H1 (cell line): ENCODE data around the gene ELOVL6. TPM values are rescaled to one million over a fixed set of nuclear protein-coding genes. Genes with fewer than 3 reads are reported as not detected.

Source experiments
- GABPA ChIP-seq: IDR thresholded peaks from 2 replicates; pipeline ENCODE4 v1.6.1; 2011; ENCODE audit warnings: mild to moderate bottlenecking, low read length, moderate library complexity, borderline replicate concordance; ENCODE audit not compliant: insufficient read depth
- KDM1A ChIP-seq: fragments of 200-600, 300-600 bp; sonication (generic); IDR thresholded peaks from 2 replicates; pipeline ENCODE4 v1.7.1; 2016; ENCODE audit warnings: mild to moderate bottlenecking, low read length, borderline replicate concordance
- KDM5A ChIP-seq: fragments of 200-600 bp; IDR thresholded peaks from 2 replicates; pipeline ENCODE4 v1.7.1; 2012; ENCODE audit warnings: mild to moderate bottlenecking, low read length, inconsistent platforms, mixed read lengths
- NANOG ChIP-seq: IDR thresholded peaks from 2 replicates; pipeline ENCODE4 v1.6.1; 2011; ENCODE audit warnings: low read length, low read depth, mild to moderate bottlenecking, inconsistent platforms; ENCODE audit not compliant: insufficient read depth, poor library complexity, severe bottlenecking
- TCF12 ChIP-seq: IDR thresholded peaks from 2 replicates; pipeline ENCODE4 v1.6.1; 2011; ENCODE audit warnings: low read depth, mild to moderate bottlenecking, low read length
- polyA plus RNA-seq, 7 experiments: library from polyadenylated mRNA; depleted of rRNA in 3 of 7; stranded (reverse) in 5 of 7; unstranded in 2 of 7; fragments of >200 nt in 5 of 7; fragments of 200-250 nt in 2 of 7; gene quantifications; 1 replicate in 5 of 7; 2 replicates in 1 of 7; 4 replicates in 1 of 7; pipeline versions ENCODE4 v1.2.1 to v1.2.3, GENCODE V29; 2011 to 2013; ENCODE audit warnings: missing spikeins in 2 of 7, mixed read lengths in 2 of 7
- total RNA-seq: library from RNA; stranded (reverse); fragmentation: NEBNext Ultra II Directional; extraction: Animal tissue kit (Norgen Biotek cat#: 25700); gene quantifications from 2 replicates; pipeline ENCODE4 v1.2.1, GENCODE V29; 2021

ELOVL6 gene
- total and polyA plus RNA-seq, 2 of the 8 experiments (the other 6 are each of a cell fraction or from before 2014, with no cell fraction given), result 27.8 to 86.6 TPM

- TF ChIP-seq GABPA (no peak), KDM1A (no peak), NANOG (no peak), KDM5A (no peak), TCF12 (no peak)
Observed at GRCh38 chr4:110025718-110026117, 172.7 kb downstream of the ELOVL6 start (continued).
